NCI-H1694 (cell line): ENCODE results near the gene SPTY2D1.

ENCODE experiments used
- DNase-seq: peaks from one replicate; lab custom pipeline; 2025; lab: John Stamatoyannopoulos, UW

Gene SPTY2D1

DNA sequence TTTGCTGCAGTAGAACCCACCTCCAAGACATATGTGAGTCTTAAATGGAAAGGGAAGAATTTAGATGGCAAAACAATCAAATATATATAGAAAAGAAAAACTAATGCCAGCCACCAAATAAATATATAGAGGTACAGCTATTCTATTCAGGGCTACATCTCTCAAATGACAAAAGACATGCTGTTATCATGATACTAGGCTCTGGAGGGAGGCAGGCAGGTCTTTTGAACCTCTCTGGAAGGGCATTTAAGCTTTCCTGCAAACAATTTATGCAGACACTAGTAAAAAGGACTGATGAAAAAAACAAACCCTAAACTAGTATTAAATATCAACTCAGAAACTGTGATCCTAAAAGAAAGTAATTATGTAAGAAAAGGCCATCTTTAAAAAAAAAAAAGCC, 70.0 kb downstream of the SPTY2D1 start:
- no peak for DNase-seq

DNA sequence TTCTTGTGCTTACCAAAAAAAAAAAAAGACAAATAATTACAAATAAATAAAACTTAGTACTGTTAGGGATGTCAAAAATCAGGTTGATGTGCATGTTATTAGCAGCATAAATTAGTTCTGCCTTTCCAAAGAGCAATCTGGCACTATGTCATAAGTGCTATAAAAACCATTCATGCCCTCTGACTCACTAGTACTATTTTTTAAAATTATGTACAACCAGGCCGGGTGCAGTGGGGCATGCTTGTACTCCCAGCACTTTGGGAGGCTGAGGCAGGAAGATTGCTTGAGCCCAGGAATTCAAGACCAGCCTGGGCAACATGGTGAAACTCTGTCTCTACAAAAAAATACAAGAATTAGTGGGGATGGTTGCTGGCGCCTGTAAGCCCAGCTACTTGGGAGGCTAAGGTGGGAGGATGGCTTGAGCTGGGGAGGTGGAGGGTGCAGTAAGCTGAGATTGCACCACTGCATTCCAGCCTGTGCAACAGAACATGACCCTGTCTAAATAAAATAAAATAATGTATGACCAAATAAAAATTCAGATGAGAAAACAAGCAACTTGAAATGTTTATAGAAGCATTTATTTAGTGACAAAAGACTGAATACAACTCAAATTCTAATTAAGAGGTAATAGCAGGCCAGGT, 70.9 kb downstream of the SPTY2D1 start:
- no peak for DNase-seq
